Tibial artery (tissue), 4 donors: Measurements from ENCODE around the gene ELAVL1.

Experiments
- DNase-seq, 2 donors: peaks; one replicate each; pipeline ENCODE4 v3.0.0-alpha.2; 2019
- H3K27ac ChIP-seq, 2 donors: fragments of 200-600 bp; sonication (generic) in 1 of 2; 1 replicate in 1 of 2; 2 replicates in 1 of 2; pipeline ENCODE4 v1.5.1; 2018 to 2019; ENCODE audit warnings: mild to moderate bottlenecking in 1 of 2
- H3K27me3 ChIP-seq, 2 donors: fragments of 200-600 bp; sonication (generic) in 1 of 2; one replicate each; pipeline versions ENCODE4 v1.5.1 to v1.6.0; 2016 to 2019
- H3K36me3 ChIP-seq, 3 donors: fragments of 200-600 bp; sonication (generic) in 2 of 3; one replicate each; pipeline ENCODE4 v1.5.1; 2016 to 2019; ENCODE audit warnings: mild to moderate bottlenecking in 2 of 3
- H3K4me1 ChIP-seq, 4 donors: fragments of 200-600 bp; sonication (generic) in 2 of 4; 1 replicate in 3 of 4; 2 replicates in 1 of 4; pipeline ENCODE4 v1.5.1; 2016 to 2019
- H3K4me3 ChIP-seq, 2 donors: fragments of 200-600 bp; sonication (generic) in 1 of 2; 1 replicate in 1 of 2; 2 replicates in 1 of 2; pipeline ENCODE4 v1.5.1; 2018 to 2019; ENCODE audit warnings: mild to moderate bottlenecking in 2 of 2
- H3K9me3 ChIP-seq, 3 donors: fragments of 200-600 bp; sonication (generic) in 1 of 3; one replicate each; pipeline ENCODE4 v1.5.1; 2016 to 2019
- intact Hi-C: fragments of 100-400 bp; cut with DNase I; formaldehyde crosslinking; loops from one replicate; pipeline ENCODE4 v1.15.0; 2023; ENCODE audit warnings: low total_unique reads
- TF ChIP-seq, protein P1 (sequence below), 2 experiments: fragments of 200-600 bp in 1 of 2; fragments of 450-650 bp in 1 of 2; IDR thresholded peaks; one replicate each; pipeline ENCODE4 v1.5.1; 2017 to 2019; ENCODE audit warnings: antibody characterized with exemption in 2 of 2, mild to moderate bottlenecking in 1 of 2, moderate library complexity in 1 of 2

The ELAVL1 gene

DNA sequence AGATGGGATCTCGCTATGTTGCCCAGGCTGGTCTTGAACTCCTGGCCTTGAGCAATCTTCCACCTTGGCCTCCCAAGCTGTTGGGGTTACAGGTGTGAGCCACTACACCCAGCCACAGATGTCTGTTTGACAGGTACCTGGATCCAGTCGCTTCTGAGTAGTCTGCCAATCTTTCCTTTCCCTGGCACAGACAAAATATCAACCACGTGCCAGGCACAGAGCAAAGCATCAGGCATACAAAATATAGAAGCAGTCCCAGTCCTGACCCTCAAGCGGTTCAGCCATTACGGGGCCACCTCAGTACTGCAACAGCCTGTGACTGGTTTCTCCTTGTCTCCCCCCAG is 3.8 kb downstream of the ELAVL1 start:
- peaks cover 0 to 9% (median 0%) of the 10 kb centered on the region in 3 donors for H3K36me3 ChIP-seq
- no peaks in the 10 kb centered on the region for H3K9me3 ChIP-seq
- DNase-seq, result no peak
- intact Hi-C loops, result loop anchor here (5.0 to 10.0 kb wide), 2 partner anchors 57 to 84 kb away; partner anchors contain the start of gene TIMM44
- H3K27me3 ChIP-seq, result no peaks in the 10 kb centered on the region
- TF ChIP-seq, protein P1, sequence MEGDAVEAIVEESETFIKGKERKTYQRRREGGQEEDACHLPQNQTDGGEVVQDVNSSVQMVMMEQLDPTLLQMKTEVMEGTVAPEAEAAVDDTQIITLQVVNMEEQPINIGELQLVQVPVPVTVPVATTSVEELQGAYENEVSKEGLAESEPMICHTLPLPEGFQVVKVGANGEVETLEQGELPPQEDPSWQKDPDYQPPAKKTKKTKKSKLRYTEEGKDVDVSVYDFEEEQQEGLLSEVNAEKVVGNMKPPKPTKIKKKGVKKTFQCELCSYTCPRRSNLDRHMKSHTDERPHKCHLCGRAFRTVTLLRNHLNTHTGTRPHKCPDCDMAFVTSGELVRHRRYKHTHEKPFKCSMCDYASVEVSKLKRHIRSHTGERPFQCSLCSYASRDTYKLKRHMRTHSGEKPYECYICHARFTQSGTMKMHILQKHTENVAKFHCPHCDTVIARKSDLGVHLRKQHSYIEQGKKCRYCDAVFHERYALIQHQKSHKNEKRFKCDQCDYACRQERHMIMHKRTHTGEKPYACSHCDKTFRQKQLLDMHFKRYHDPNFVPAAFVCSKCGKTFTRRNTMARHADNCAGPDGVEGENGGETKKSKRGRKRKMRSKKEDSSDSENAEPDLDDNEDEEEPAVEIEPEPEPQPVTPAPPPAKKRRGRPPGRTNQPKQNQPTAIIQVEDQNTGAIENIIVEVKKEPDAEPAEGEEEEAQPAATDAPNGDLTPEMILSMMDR (IDR thresholded peaks at IDR 0.05), result no peak
- peak overlapping the region; percentile 15 to 65 for H3K27ac ChIP-seq
- peaks cover 0 to 64% (median 40%) of the 10 kb centered on the region in 4 donors for H3K4me1 ChIP-seq
- no peak overlapping the region for H3K4me3 ChIP-seq

DNA sequence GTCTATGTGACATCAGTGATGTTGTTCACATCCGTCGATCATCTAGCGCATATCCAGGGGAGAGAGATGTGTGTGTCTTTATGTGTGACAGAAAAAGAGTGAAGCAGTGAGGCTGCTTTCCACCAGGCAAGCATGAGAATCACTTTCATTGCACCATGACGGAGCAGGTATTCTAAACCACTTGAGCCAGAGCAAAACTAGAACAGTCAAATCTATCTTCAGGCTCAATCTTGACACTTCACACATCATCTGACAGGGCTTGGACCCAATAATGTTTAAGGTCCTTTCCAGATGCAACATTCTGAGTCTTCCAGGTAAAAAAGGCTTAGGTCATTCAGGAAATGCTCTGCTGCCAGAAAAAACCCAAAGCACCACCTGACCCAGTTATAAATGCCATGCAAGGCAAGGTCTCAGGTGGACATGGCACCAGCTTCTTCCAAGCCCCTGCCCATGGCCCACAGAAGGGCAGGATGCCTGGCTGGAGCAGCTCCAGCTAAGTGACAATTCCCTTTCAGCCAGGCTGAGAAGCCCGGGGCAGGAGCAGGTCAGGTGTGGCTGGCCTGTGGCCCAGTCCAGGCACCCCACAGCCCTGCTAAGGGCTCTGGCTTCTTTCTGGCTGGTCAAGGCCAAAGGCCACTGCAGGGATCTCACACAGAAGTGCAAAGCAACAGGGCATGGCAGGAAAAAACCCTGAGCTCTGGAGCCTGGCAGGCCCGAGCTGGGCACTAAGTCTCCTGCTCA is 5.0 kb downstream of the ELAVL1 start:
- Histone ChIP-seq H3K4me1 (peaks cover 0 to 56% (median 36%) of the 10 kb centered on the region in 4 donors), H3K27me3 (no peaks in the 10 kb centered on the region), H3K9me3 (no peaks in the 10 kb centered on the region), H3K36me3 (peaks cover 0 to 9% (median 0%) of the 10 kb centered on the region in 3 donors), H3K4me3 (no peak overlapping the region), H3K27ac (no peak overlapping the region)
- TF ChIP-seq, protein P1 (IDR thresholded peaks at IDR 0.05), result no peak
- intact Hi-C loops, result loop anchor here (5.0 to 10.0 kb wide), 2 partner anchors 56 to 83 kb away; partner anchors contain the start of gene TIMM44
- no peak for DNase-seq

DNA sequence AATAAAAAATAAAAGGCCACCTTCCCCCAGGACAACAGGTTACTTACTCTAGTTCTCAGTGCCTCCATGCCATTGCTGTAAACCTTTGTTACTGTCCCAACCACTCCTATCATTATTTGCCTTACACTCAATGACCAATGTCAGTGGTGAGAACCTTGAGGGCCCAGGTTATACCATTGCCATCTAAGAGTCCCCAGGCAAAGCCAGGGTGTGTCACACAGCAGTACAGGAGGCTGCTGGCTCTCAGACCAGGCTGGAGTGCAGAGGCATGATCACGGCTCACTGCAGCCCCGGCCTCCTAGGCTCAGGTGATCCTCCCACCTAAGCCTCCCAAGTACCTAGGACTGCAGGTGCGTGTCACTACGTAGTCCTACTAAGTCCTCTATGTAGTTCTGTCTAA is 6.1 kb downstream of the ELAVL1 start:
- intact Hi-C loops, result no loop called here
- no peak for DNase-seq
- Histone ChIP-seq H3K27ac (no peak overlapping the region), H3K4me3 (no peak overlapping the region), H3K36me3 (peaks cover 0 to 9% (median 0%) of the 10 kb centered on the region in 3 donors), H3K27me3 (no peaks in the 10 kb centered on the region), H3K9me3 (no peaks in the 10 kb centered on the region), H3K4me1 (peaks cover 0 to 54% (median 32%) of the 10 kb centered on the region in 4 donors)
- TF ChIP-seq, protein P1 (IDR thresholded peaks at IDR 0.05), result no peak

DNA sequence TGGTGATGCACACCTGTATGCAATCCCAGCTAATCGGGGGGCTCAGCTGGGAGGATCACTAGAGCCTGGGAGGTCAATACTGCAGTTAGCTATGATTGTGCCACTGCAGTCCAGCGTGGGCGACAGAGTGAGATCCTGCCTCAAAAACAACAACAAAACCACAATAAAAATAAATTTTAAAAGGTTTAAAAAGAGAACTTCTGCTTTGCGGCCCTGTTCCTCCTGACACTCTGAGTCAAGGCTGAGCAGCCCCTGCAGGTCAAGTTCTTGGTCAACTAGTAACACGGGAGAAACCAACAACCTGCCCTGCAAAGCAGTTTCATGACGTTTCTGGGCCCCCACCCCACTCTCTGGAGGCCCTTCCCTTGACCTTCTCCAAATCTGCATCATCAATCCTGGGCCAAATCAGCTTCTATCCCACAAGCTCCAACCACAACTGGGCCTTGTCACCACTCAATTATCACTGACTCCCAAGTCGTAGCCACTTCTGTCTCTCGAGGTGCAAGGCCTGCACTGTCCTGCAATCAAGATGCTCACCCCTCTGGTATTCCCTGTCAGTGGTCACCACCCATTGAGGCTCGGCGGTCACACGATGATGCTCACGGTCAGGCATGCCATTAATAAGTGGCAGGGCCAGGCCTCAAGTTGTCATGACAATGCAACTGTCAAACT is 7.5 kb downstream of the ELAVL1 start:
- Histone ChIP-seq H3K27me3 (no peaks in the 10 kb centered on the region), H3K4me1 (peaks cover 0 to 57% (median 28%) of the 10 kb centered on the region in 4 donors), H3K27ac (no peak overlapping the region), H3K36me3 (peaks cover 0 to 14% (median 0%) of the 10 kb centered on the region in 3 donors), H3K9me3 (no peaks in the 10 kb centered on the region), H3K4me3 (no peak overlapping the region)
- DNase-seq, result no peak
- TF ChIP-seq, protein P1 (IDR thresholded peaks at IDR 0.05), result no peak
- intact Hi-C loops, result no loop called here

DNA sequence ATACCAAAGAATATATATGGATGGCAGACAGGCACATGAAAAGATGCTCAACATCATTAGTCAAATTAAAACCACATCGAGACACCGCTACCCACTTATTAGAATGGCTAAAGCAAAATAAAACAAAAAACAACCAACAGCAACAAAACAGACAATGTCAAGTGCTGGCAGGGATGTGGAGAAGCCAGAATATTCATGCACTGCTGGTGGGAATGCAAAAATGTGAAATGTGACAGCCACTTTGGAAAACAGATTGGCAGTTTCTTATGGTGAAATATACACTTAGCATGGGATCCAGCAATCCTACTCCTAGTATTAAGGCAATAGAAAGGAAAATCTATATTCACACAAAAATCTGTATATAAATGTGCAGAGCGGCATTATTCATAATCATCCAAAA is 8.6 kb downstream of the ELAVL1 start:
- no peaks in the 10 kb centered on the region for H3K9me3 ChIP-seq
- H3K27me3 ChIP-seq, result no peaks in the 10 kb centered on the region
- intact Hi-C loops, result no loop called here
- TF ChIP-seq, protein P1 (IDR thresholded peaks at IDR 0.05), result no peak
- H3K4me3 ChIP-seq, result no peak overlapping the region
- H3K36me3 ChIP-seq, result peaks cover 0 to 14% (median 0%) of the 10 kb centered on the region in 3 donors
- peaks cover 0 to 53% (median 18%) of the 10 kb centered on the region in 4 donors for H3K4me1 ChIP-seq
- no peak for DNase-seq
- no peak overlapping the region for H3K27ac ChIP-seq
